ENCODE results near the gene CPSF3. TPM values are rescaled to one million over a fixed set of nuclear protein-coding genes. Genes with fewer than 3 reads are reported as not detected.

The CPSF3 gene
- total RNA-seq, 6 experiments from 2014 or later = 40.6 to 49.8 (median 44.5) TPM

- Mint-ChIP-seq H3K9me3 (no peaks in the 10 kb centered on the region; the same call in 1 of the 2 replicates), H3K27me3 (ENCODE audit: insufficient read depth) (peaks cover 3% of the 10 kb centered on the region), H3K27ac (no peak overlapping the region), H3K4me1 (ENCODE audit: low read depth) (peaks cover 36% of the 10 kb centered on the region), H3K4me3 (no peak overlapping the region), H3K36me3 (ENCODE audit: low read depth) (peaks cover 53% of the 10 kb centered on the region)
- TF ChIP-seq, protein P1, sequence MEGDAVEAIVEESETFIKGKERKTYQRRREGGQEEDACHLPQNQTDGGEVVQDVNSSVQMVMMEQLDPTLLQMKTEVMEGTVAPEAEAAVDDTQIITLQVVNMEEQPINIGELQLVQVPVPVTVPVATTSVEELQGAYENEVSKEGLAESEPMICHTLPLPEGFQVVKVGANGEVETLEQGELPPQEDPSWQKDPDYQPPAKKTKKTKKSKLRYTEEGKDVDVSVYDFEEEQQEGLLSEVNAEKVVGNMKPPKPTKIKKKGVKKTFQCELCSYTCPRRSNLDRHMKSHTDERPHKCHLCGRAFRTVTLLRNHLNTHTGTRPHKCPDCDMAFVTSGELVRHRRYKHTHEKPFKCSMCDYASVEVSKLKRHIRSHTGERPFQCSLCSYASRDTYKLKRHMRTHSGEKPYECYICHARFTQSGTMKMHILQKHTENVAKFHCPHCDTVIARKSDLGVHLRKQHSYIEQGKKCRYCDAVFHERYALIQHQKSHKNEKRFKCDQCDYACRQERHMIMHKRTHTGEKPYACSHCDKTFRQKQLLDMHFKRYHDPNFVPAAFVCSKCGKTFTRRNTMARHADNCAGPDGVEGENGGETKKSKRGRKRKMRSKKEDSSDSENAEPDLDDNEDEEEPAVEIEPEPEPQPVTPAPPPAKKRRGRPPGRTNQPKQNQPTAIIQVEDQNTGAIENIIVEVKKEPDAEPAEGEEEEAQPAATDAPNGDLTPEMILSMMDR (IDR thresholded peaks at IDR 0.05) = no peak
- no peak for DNase-seq
These were observed 37.6 kb upstream of the CPSF3 start for GRCh38 chr2:9385841-9386240.

DNA sequence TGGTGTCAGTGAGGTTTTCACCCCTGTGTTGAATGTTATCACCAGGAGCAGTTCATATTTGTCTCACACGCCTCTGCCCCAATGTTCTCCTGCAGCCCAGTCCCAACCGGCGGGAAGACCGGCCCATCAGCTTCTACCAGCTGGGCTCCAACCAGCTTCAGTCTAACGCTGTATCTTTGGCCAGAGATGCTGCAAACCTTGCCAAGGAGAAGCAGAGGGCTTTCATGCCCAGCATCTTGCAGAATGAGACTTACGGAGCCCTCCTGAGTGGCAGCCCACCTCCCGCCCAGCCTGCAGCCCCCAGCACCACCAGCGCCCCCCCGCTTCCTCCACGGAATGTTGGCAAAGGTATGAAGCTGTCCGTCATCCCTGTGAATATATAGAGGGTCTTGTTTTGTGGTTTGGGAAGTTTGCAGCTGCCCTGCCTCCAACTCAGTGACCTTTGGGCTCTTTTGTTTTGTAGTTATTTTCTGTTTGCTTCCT, 35.2 kb upstream of the CPSF3 start:
- H3K4me3 Mint-ChIP-seq = no peak overlapping the region
- no peak overlapping the region for H3K27ac Mint-ChIP-seq
- TF ChIP-seq, protein P1 (IDR thresholded peaks at IDR 0.05) = no peak
- H3K36me3 Mint-ChIP-seq (ENCODE audit: low read depth) = peaks cover 39% of the 10 kb centered on the region
- H3K4me1 Mint-ChIP-seq (ENCODE audit: low read depth) = peaks cover 14% of the 10 kb centered on the region
- no peaks in the 10 kb centered on the region for H3K9me3 Mint-ChIP-seq
- peaks cover 7% of the 10 kb centered on the region for H3K27me3 Mint-ChIP-seq (ENCODE audit: insufficient read depth)
- no peak for DNase-seq

DNA sequence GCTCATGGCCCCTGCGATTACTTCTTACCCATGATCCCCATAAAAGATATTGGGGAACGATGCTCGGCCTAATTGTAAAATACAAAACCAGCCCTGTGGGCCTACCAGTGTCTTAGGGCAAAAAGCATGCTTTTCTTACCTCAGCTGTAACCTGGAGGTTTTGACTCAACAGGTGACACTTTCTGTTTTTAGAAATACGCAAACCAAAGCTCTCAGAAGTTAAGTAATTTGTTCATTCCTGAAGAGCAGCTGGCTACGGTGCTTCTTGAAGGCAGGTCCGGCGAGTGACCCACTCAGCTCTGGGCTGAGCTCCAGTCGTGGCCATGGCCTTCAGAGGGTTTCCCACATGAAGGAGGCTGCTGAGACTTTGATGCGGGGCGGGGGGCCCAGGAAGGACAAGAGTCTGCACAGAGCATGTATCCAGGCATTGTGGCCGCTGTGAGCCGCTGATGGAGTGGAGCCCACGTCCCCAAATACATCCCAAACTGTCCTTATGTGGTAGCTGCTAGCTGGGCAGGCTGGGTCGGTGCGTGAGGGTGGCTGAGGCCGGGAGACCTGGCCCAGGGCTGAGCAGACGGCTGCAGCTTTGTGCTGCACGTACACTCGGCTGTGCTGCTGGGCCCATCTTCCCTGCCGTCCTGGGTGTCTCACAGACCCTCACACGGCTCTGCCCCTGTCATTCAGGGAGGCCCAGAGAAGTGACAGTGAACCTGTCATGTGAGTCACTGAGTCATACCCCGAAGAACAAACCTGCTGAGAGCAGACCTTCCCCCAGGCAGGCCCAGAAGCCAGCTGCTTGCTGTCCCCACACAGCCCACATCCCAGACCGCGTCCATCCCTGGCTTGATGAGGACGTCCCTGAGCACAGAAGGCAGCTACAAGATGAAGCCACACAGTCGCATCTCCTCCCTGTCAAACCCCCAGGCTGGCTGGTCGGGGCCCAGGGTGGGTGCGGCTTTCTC, 34.2 kb upstream of the CPSF3 start:
- H3K4me1 Mint-ChIP-seq (ENCODE audit: low read depth) = peaks cover 14% of the 10 kb centered on the region
- no peak overlapping the region for H3K27ac Mint-ChIP-seq
- no peak overlapping the region for H3K4me3 Mint-ChIP-seq
- no peaks in the 10 kb centered on the region for H3K9me3 Mint-ChIP-seq
- H3K36me3 Mint-ChIP-seq (ENCODE audit: low read depth) = peaks cover 33% of the 10 kb centered on the region; the same call in 1 of the 2 replicates
- peaks cover 7% of the 10 kb centered on the region for H3K27me3 Mint-ChIP-seq (ENCODE audit: insufficient read depth)
- TF ChIP-seq, protein P1 (IDR thresholded peaks at IDR 0.05) = no peak
- no peak for DNase-seq

DNA sequence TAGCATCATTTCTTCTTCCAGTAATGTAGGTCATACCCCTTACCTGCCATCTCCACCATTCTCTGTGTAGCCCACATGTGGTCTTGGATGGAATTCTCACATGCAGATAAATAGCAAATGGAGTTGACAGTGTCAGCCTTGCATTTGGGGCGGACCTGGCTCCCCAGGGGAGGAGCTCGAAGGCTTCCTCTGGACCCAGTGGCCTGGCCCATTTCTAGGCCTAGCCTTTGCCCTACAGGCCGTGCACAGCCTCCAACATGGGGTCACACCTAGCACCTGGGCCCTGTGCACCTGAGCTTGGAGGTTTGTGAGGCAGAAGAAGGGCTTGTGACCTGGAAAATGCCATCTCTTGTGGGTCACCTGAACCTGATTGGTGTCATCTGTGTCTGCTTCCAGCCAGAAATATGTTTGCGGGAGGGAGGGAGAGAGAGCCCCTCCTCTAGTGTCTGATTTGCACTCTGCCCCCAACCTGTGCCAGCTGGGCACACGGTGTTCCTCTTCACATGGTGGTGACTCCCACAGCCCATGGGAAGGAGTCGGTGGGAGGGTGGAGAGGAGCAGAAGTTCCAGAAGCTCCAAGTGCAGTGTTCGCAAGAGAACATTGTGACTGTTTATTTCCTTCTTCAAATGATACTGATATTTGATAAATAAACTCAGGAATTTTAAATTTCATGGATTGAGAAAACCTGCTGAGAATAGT, 33.2 kb upstream of the CPSF3 start:
- no peak for DNase-seq
- TF ChIP-seq, protein P1 (IDR thresholded peaks at IDR 0.05) = no peak
- H3K27me3 Mint-ChIP-seq (ENCODE audit: insufficient read depth) = peaks cover 7% of the 10 kb centered on the region
- H3K4me1 Mint-ChIP-seq (ENCODE audit: low read depth) = peaks cover 14% of the 10 kb centered on the region
- peaks cover 32% of the 10 kb centered on the region; the same call in 1 of the 2 replicates for H3K36me3 Mint-ChIP-seq (ENCODE audit: low read depth)
- H3K9me3 Mint-ChIP-seq = no peaks in the 10 kb centered on the region
- no peak overlapping the region for H3K27ac Mint-ChIP-seq
- no peak overlapping the region for H3K4me3 Mint-ChIP-seq

- no peak overlapping the region for H3K4me3 Mint-ChIP-seq
- peaks cover 29% of the 10 kb centered on the region; the same call in 1 of the 2 replicates for H3K36me3 Mint-ChIP-seq (ENCODE audit: low read depth)
- H3K27me3 Mint-ChIP-seq (ENCODE audit: insufficient read depth) = peaks cover 7% of the 10 kb centered on the region
- peaks cover 8% of the 10 kb centered on the region for H3K4me1 Mint-ChIP-seq (ENCODE audit: low read depth)
- TF ChIP-seq, protein P1 (IDR thresholded peaks at IDR 0.05) = no peak
- DNase-seq = no peak
- H3K27ac Mint-ChIP-seq = no peak overlapping the region
- H3K9me3 Mint-ChIP-seq = no peaks in the 10 kb centered on the region
These were observed 32.5 kb upstream of the CPSF3 start for GRCh38 chr2:9390991-9391390.
